NCI-H2171 treated with DMSO at 0.1 percent for 48 hours (cell line): Measurements from ENCODE around the gene PTGER4.
"Not testable (repeated sequence)": the region's sequence is repeated elsewhere in the genome, so short reads cannot be mapped to it uniquely, and the experiment has no call there.

Source experiments
- DNase-seq: peaks from one replicate; lab custom pipeline; 2025; lab: John Stamatoyannopoulos, UW

Gene PTGER4

GRCh38 chr5:40679913-40680681, at the start of gene PTGER4:
TSS of gene PTGER4 (plus strand) at chr5:40679915. CDS start at chr5:40680994, 1,079 bp downstream.
- no peak for DNase-seq

DNA sequence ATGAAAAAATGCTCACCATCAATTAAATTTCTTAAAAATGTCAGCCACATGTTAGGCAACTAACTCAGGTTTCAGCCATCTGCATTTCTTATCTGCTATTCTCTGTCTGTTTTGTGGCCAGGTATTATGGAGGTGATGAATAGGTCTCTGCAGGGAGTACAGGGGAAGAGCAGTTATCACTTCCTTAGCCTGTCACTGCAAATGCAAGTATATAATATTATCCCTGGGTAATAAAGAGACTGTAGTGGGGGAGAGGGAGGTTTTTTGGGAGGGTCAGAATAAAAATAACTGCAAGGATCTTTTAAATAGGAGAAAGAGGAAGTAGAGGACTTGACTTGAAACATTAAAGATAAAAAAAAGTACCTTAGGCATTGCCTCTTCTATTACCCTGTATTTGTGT, 49.6 kb upstream of the PTGER4 start:
- DNase-seq, result no peak

DNA sequence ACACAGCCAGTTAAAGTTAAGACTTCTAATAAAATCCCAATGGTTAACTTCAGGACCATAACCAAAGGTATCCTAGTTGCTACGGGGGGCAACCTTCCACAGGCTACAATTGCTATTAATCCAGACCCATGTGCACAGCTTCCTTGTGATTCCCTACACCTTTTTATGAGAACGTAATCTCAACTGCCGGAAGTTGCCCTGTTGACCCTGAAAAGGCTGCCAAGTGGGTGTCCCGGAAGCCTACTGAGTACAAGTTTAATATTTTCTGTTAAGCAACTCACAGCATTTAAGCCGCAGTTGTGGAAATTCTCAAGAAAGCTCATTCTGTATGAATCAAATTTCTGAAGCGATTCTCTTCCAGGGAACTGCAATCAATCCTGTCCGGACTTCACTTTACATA, 48.5 kb upstream of the PTGER4 start:
- no peak for DNase-seq

GRCh38 chr5:40634154-40634553, 45.6 kb upstream of the PTGER4 start:
- DNase-seq, result no peak

- DNase-seq, result no peak
These were observed 45.1 kb upstream of the PTGER4 start for GRCh38 chr5:40634593-40634992.

DNA sequence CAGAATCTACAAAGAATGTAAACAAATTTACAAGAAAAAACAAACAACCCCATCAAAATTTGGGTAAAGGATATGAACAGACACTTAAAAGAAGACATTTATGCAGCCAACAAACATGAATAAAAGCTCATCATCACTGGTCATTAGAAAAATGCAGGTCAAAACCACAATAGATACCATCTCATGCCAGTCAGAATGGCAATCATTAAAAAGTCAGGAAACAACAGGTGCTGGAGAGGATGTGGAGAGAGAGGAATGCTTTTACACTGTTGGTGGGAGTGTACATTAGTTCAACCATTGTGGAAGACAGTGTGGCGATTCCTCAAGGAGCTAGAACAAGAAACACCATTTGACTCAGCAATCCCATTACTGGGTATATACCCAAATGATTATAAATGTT, 40.2 kb upstream of the PTGER4 start:
- not testable (repeated sequence) for DNase-seq

GRCh38 chr5:40646266-40646665, 33.4 kb upstream of the PTGER4 start:
- no peak for DNase-seq

DNA sequence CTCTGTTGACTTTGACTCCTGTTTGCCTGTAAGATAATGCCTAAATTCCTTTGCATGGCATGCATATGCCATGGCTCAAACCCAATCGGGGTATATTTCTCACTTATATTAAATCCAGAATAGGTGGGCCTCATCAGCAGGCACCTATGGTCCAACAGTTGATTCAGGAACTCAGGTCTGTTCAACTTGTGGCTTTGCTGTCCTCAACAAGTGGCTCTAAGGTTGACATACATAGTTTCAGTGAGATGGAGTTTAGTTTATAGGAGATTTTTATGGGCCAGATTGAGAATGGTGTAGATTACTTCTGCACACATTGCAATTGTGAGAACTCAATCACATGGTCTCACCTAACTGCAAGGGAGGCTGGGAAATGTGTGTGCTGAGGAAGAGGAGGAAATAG, 31.6 kb upstream of the PTGER4 start:
- DNase-seq, result no peak

DNA sequence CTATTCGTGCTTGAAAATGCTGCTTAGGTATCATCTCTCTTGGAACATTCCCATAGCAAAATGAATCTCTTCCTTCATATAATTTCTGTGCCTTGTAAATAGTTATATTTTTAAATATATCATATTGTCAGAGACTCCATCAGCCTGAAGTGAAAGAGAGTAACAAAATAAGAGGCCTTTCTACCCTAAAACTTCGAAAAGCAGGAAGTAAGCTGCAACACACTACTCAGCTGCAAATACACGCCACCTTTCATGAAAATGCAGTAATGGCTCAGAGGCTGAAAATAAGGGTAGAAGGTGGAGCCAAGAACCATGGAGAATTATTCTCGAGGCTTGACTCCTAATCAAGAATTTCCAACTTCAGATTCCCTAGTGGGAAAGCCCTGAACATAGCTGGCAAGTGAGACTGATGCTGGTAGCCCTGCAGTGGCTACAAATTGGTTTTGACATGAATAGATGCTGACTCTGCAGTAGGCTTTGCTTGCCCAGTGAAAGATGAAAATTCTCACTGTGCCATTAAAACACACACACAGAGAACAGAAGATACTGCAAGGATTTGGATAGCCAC, 30.2 kb upstream of the PTGER4 start:
- no peak for DNase-seq

GRCh38 chr5:40651201-40651600, 28.5 kb upstream of the PTGER4 start:
- no peak for DNase-seq

DNA sequence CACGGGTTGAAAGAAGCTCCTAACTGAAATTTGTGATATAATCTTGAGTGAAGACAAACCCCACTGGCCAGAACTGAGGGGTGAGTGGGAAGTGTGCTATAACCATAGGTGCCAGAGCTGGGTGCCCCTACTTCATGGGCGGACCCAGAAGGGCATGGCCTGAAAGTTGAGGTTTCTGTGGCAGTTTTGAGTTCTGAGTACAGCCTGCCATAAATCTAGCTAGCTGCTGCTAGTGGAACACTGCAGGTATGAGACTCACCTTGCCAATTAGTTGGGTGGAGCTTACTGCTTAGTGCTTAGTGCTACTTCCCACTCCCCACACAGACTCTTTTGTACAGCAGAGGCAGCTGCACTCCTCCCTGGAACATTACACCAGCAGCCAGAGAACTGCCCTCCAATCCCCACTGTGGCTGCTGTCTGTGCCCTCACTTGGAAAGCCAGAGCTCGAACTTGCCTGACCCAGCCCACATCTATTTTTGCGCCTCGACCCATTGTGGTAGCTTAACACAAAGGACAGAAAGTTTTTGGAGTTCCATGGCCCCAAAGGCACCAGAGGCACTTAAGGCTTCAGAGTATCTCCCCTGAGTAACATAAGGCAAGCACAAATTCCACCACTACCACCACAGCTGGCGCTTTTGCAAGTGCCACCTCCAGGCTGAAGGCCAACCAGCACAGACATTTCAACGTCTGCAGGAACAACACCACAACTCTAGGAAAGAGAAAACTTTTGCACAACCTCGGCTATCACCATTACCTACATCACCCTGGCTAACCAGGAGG, 27.1 kb upstream of the PTGER4 start:
- no peak for DNase-seq

GRCh38 chr5:40653221-40654022, 26.3 kb upstream of the PTGER4 start:
- no peak for DNase-seq

GRCh38 chr5:40654377-40654991, 25.2 kb upstream of the PTGER4 start:
- DNase-seq, result no peak

- no peak for DNase-seq
These were observed 24.6 kb upstream of the PTGER4 start for GRCh38 chr5:40655138-40655537.

GRCh38 chr5:40656091-40656490, 23.6 kb upstream of the PTGER4 start:
- DNase-seq, result not testable (repeated sequence)

DNA sequence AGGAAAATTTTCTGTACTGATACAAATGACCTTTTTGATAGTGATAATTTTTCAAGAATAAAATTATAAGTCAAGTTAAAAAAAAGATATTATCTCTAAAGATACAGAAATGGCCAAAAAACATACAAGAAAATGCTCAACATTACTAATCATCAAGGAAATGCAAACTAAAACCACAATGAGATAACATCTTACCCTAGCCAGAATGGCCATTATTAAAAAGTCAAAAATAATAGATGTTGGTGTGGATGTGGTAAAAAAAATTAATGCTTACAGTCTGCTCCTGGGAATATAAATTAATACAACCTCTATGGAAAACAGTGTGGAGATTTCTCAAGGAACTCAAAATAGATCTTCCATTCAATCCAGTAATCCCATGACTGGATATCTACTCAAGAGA, 22.9 kb upstream of the PTGER4 start:
- DNase-seq, result no peak

DNA sequence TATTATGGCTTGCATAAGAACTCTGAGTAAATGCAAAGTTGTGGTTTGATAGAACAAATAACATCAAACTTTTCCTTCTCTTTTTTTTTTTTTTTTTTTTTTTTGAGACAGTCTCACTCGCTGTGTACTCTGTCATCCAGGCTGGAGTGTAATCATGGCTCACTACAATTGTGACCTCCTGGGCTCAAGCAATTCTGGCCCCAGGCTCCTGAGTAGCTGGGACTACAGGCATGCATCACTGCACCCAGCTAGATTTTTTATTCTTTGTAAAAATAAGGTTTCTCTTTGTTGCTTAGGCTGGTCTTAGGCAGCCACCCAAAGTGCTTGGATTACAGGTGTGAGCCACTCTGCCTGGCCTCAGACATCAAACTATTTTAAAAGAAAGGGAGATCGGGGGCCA, 19.0 kb upstream of the PTGER4 start:
- no peak for DNase-seq

- DNase-seq, result no peak
These were observed 13.9 kb upstream of the PTGER4 start for GRCh38 chr5:40665635-40666298.

GRCh38 chr5:40666657-40667056, 13.1 kb upstream of the PTGER4 start:
- DNase-seq, result no peak

- DNase-seq, result no peak
These were observed 12.5 kb upstream of the PTGER4 start for GRCh38 chr5:40667161-40667663.
